H1 (cell line): ENCODE results near the gene PTPRO. TPM values are rescaled to one million over a fixed set of nuclear protein-coding genes. Genes with fewer than 3 reads are reported as not detected.

Experiments
- CTCF ChIA-PET: fragments of 300-600 bp; sonication (Branson Sonifier 250); formaldehyde crosslinking; loops from one replicate; lab custom pipeline; 2021; ENCODE audit not compliant: partially characterized antibody; lab: Charles Lee
- POLR2A ChIA-PET: fragments of 300-600 bp; sonication (Branson Sonifier 250); formaldehyde crosslinking; loops from one replicate; lab custom pipeline; 2021; ENCODE audit warnings: inconsistent platforms; ENCODE audit not compliant: partially characterized antibody; lab: Charles Lee
- DNase-seq, 2 experiments: peaks; one replicate each; pipeline versions ENCODE4 v3.0.0 to v3.0.0-alpha.2; 2010 to 2022; ENCODE audit warnings: low spot score in 2 of 2, low read depth in 1 of 2, mixed read lengths in 1 of 2
- FAIRE-seq: peaks from 2 replicates; lab custom pipeline; 2011; peaks lifted over from hg19 to GRCh38; lab: Jason Lieb, UNC
- H2AFZ ChIP-seq: 2 replicates; pipeline ENCODE4 v1.8.1; 2012; ENCODE audit warnings: low read length, inconsistent platforms
- H2AK5ac ChIP-seq: 2 replicates; pipeline ENCODE4 v1.6.1; 2013; ENCODE audit warnings: low read depth, low read length
- H2BK120ac ChIP-seq: replicated peaks from 2 replicates; pipeline ENCODE3; 2013; ENCODE audit warnings: low read depth, low read length, inconsistent platforms
- H2BK12ac ChIP-seq: 2 replicates; pipeline ENCODE4 v1.6.1; 2013; ENCODE audit warnings: low read depth, low read length
- H2BK15ac ChIP-seq: 2 replicates; pipeline ENCODE4 v1.6.1; 2013; ENCODE audit warnings: low read length
- H2BK20ac ChIP-seq: 2 replicates; pipeline ENCODE4 v1.6.1; 2013; ENCODE audit warnings: low read length
- H2BK5ac ChIP-seq: 2 replicates; pipeline ENCODE4 v1.6.1; 2013; ENCODE audit warnings: low read depth, low read length
- H3K14ac ChIP-seq: 2 replicates; pipeline ENCODE4 v1.6.1; 2013; ENCODE audit warnings: inconsistent platforms; ENCODE audit not compliant: insufficient read length
- H3K18ac ChIP-seq: 2 replicates; pipeline ENCODE4 v1.6.1; 2013; ENCODE audit warnings: low read length; ENCODE audit errors: extremely low read depth
- H3K23ac ChIP-seq: 2 replicates; pipeline ENCODE4 v1.6.1; 2013; ENCODE audit warnings: inconsistent platforms; ENCODE audit not compliant: insufficient read length
- H3K23me2 ChIP-seq: 2 replicates; pipeline ENCODE4 v1.6.1; 2013; ENCODE audit warnings: low read depth, low read length
- H3K27ac ChIP-seq: 2 replicates; pipeline ENCODE4 v1.6.1; 2011; ENCODE audit warnings: low read depth, low read length, inconsistent platforms
- H3K27me3 ChIP-seq, 4 experiments: replicated peaks in 1 of 4; 1 replicate in 1 of 4; 2 replicates in 3 of 4; pipeline versions ENCODE4 v1.6.1 to v1.8.1; 2011 to 2013; ENCODE audit warnings: low read length in 3 of 4, mild to moderate bottlenecking in 3 of 4, inconsistent platforms in 2 of 4, mixed read lengths in 2 of 4, moderate library complexity in 1 of 4; ENCODE audit not compliant: control insufficient read depth in 3 of 4, insufficient read depth in 3 of 4; ENCODE audit errors: extremely low read depth in 1 of 4
- H3K36me3 ChIP-seq, 4 experiments: 2 replicates each; pipeline versions ENCODE4 v1.6.1 to v1.8.1; 2011 to 2013; ENCODE audit warnings: mild to moderate bottlenecking in 4 of 4, low read length in 3 of 4, moderate library complexity in 2 of 4, control low read depth in 1 of 4, inconsistent platforms in 1 of 4; ENCODE audit not compliant: insufficient read depth in 4 of 4, control insufficient read depth in 2 of 4
- H3K4ac ChIP-seq: replicated peaks from 2 replicates; pipeline ENCODE3; 2013; ENCODE audit warnings: low read length, low read depth, mixed read lengths, inconsistent platforms; ENCODE audit not compliant: insufficient read length
- H3K4me1 ChIP-seq, 4 experiments: replicated peaks in 1 of 4; 1 replicate in 1 of 4; 2 replicates in 3 of 4; pipeline versions ENCODE4 v1.6.1 to v1.8.1; 2011 to 2013; ENCODE audit warnings: low read length in 3 of 4, inconsistent platforms in 2 of 4, mixed read lengths in 1 of 4; ENCODE audit not compliant: insufficient read depth in 4 of 4, control insufficient read depth in 3 of 4
- H3K4me2 ChIP-seq, 2 experiments: 2 replicates each; pipeline versions ENCODE4 v1.6.1 to v1.8.1; 2011 to 2013; ENCODE audit warnings: low read depth in 2 of 2, low read length in 2 of 2, control low read depth in 1 of 2, inconsistent platforms in 1 of 2, mild to moderate bottlenecking in 1 of 2; ENCODE audit not compliant: insufficient read depth in 1 of 2
- H3K4me3 ChIP-seq, 4 experiments: fragments of 200-600, 300-600 bp in 1 of 4; sonication (generic), shearing (Covaris generic), sonication (Bioruptor Twin) in 1 of 4; 2 replicates each; pipeline versions ENCODE4 v1.5.1 to v1.8.1; 2011 to 2016; ENCODE audit warnings: low read length in 4 of 4, low read depth in 3 of 4, control low read depth in 2 of 4, inconsistent platforms in 2 of 4, mild to moderate bottlenecking in 2 of 4, mixed read lengths in 1 of 4, moderate library complexity in 1 of 4; ENCODE audit not compliant: insufficient read depth in 2 of 4; ENCODE audit errors: extremely low read depth in 1 of 4
- H3K56ac ChIP-seq: replicated peaks from 2 replicates; pipeline ENCODE3; 2013; ENCODE audit warnings: low read depth, mild to moderate bottlenecking, mixed read lengths, low read length, inconsistent platforms; ENCODE audit not compliant: insufficient read length
- H3K79me1 ChIP-seq: 2 replicates; pipeline ENCODE4 v1.6.1; 2013; ENCODE audit warnings: low read depth, low read length, control low read depth
- H3K79me2 ChIP-seq, 2 experiments: 2 replicates each; pipeline versions ENCODE4 v1.6.1 to v1.8.1; 2012 to 2013; ENCODE audit warnings: low read length in 2 of 2, mild to moderate bottlenecking in 2 of 2, inconsistent platforms in 1 of 2; ENCODE audit not compliant: insufficient read depth in 2 of 2, control insufficient read depth in 1 of 2
- H3K9ac ChIP-seq, 4 experiments: replicated peaks in 1 of 4; 1 replicate in 1 of 4; 2 replicates in 3 of 4; pipeline versions ENCODE4 v1.6.1 to v1.8.1; 2011 to 2013; ENCODE audit warnings: low read depth in 3 of 4, low read length in 3 of 4, control low read depth in 2 of 4, mild to moderate bottlenecking in 2 of 4, moderate library complexity in 2 of 4, inconsistent platforms in 1 of 4; ENCODE audit errors: extremely low read depth in 1 of 4
- H3K9me3 ChIP-seq, 2 experiments: 2 replicates each; pipeline versions ENCODE4 v1.6.1 to v1.8.1; 2012 to 2013; ENCODE audit warnings: mild to moderate bottlenecking in 2 of 2, moderate library complexity in 2 of 2, control low read depth in 1 of 2, inconsistent platforms in 1 of 2, low read depth in 1 of 2, low read length in 1 of 2, mixed read lengths in 1 of 2; ENCODE audit not compliant: insufficient read depth in 2 of 2
- H4K20me1 ChIP-seq, 2 experiments: replicated peaks in 1 of 2; 2 replicates each; pipeline versions ENCODE3 to v1.8.1; 2011 to 2013; ENCODE audit warnings: inconsistent platforms in 2 of 2, low read length in 2 of 2, mild to moderate bottlenecking in 1 of 2; ENCODE audit not compliant: insufficient read depth in 2 of 2, control insufficient read depth in 1 of 2
- H4K5ac ChIP-seq: 2 replicates; pipeline ENCODE4 v1.6.1; 2013; ENCODE audit warnings: low read length, low read depth, mixed read lengths, inconsistent platforms; ENCODE audit not compliant: insufficient read length
- H4K8ac ChIP-seq: 2 replicates; pipeline ENCODE4 v1.8.0; 2013; ENCODE audit warnings: mild to moderate bottlenecking, moderate library complexity, low read length, inconsistent platforms; ENCODE audit not compliant: insufficient read depth; ENCODE audit errors: extremely low read depth
- H4K91ac ChIP-seq: replicated peaks from 2 replicates; pipeline ENCODE3; 2013; ENCODE audit warnings: low read length, mixed read lengths, inconsistent platforms; ENCODE audit not compliant: insufficient read length
- ATF3 ChIP-seq: IDR thresholded peaks from 2 replicates; pipeline ENCODE4 v1.6.1; 2011; ENCODE audit warnings: low read depth, mild to moderate bottlenecking, low read length; ENCODE audit not compliant: insufficient read depth
- SAP30 ChIP-seq: fragments of 300-600 bp; sonication (generic); IDR thresholded peaks from 2 replicates; pipeline ENCODE4 v1.7.1; 2012; ENCODE audit warnings: low read length, moderate library complexity, mild to moderate bottlenecking, inconsistent platforms; ENCODE audit not compliant: insufficient read depth, insufficient replicate concordance
- TAF7 ChIP-seq: optimal IDR thresholded peaks from 2 replicates; pipeline ENCODE3; 2011; ENCODE audit warnings: low read depth, mild to moderate bottlenecking, inconsistent platforms, low read length, moderate library complexity, borderline replicate concordance
- WGBS, 2 experiments: shearing (Covaris generic) in 1 of 2; methylation state at CpG; one replicate each; pipeline versions ENCODE4 v1.1.6 to v1.1.7; 2013 to 2015; ENCODE audit warnings: low lambda C conversion rate in 2 of 2, mixed read lengths in 2 of 2, inconsistent platforms in 1 of 2, low coverage in 1 of 2, missing lambda C conversion rate in 1 of 2; ENCODE audit not compliant: insufficient replicate concordance in 2 of 2, insufficient coverage in 1 of 2, insufficient read length in 1 of 2; ENCODE audit errors: extremely low coverage in 1 of 2, missing lambda C conversion rate in 1 of 2; 5-methylcytosine and 5-hydroxymethylcytosine counted together
- polyA plus RNA-seq, 7 experiments: library from polyadenylated mRNA; depleted of rRNA in 3 of 7; stranded (reverse) in 5 of 7; unstranded in 2 of 7; fragments of >200 nt in 5 of 7; fragments of 200-250 nt in 2 of 7; gene quantifications; 1 replicate in 5 of 7; 2 replicates in 1 of 7; 4 replicates in 1 of 7; pipeline versions ENCODE4 v1.2.1 to v1.2.3, GENCODE V29; 2011 to 2013; ENCODE audit warnings: missing spikeins in 2 of 7, mixed read lengths in 2 of 7
- total RNA-seq: library from RNA; stranded (reverse); fragmentation: NEBNext Ultra II Directional; extraction: Animal tissue kit (Norgen Biotek cat#: 25700); gene quantifications from 2 replicates; pipeline ENCODE4 v1.2.1, GENCODE V29; 2021

Gene PTPRO
- total and polyA plus RNA-seq, 2 of the 8 experiments (the other 6 are each of a cell fraction or from before 2014, with no cell fraction given), result 0.73 to 1.7 TPM

GRCh38 chr12:15368812-15369211 is 46.5 kb downstream of the PTPRO start:
- Histone ChIP-seq H4K5ac (no peak overlapping the region), H2AFZ (no peak overlapping the region), H3K14ac (no peak overlapping the region), H3K23me2 (no peaks in the 10 kb centered on the region; the same call in 1 of the 2 replicates), H3K27ac (no peak overlapping the region), H3K9me3 (no peaks in the 10 kb centered on the region), H3K36me3 (no peaks in the 10 kb centered on the region), H3K18ac (no peak overlapping the region), H2BK15ac (no peak overlapping the region), H3K4ac (no peak overlapping the region), H2BK20ac (no peak overlapping the region), H3K79me1 (no peaks in the 10 kb centered on the region), H2BK12ac (no peak overlapping the region), H3K79me2 (no peaks in the 10 kb centered on the region), H4K91ac (no peak overlapping the region), H3K9ac (no peak overlapping the region), H4K8ac (no peak overlapping the region), H2AK5ac (no peak overlapping the region), H3K56ac (no peak overlapping the region), H4K20me1 (no peaks in the 10 kb centered on the region), H2BK5ac (no peak overlapping the region), H2BK120ac (no peak overlapping the region), H3K4me2 (no peak overlapping the region), H3K23ac (no peak overlapping the region), H3K27me3 (no peaks in the 10 kb centered on the region), H3K4me1 (no peaks in the 10 kb centered on the region), H3K4me3 (no peak overlapping the region)
- no peak for DNase-seq
- CTCF ChIA-PET, result interaction anchor here (1.3 kb wide), 1 partner anchor 470 kb away, joined by 3 read pairs; no protein-coding TSS in a partner anchor
- POLR2A ChIA-PET, result no interaction called here
- FAIRE-seq, result no peak
- WGBS, 2 experiments, result 89% methylated on average over 4 of the region's 4 CpGs; no CpG with 5 or more reads in 1 of the 2 experiments
- no peak for TF ChIP-seq SAP30
- TF ChIP-seq TAF7, result no peak
- no peak for TF ChIP-seq ATF3
